Common myeloid progenitor, CD34-positive (primary cell): Measurements from ENCODE around the gene TNFSF10.

Experiments
- CTCF ChIA-PET: fragments of 350-600 bp; sonication (Branson Sonifier 250); formaldehyde crosslinking; loops from one replicate; lab custom pipeline; 2021; ENCODE audit warnings: antibody characterized with exemption; lab: Charles Lee
- POLR2A ChIA-PET: fragments of 350-600 bp; sonication (Branson Sonifier 250); formaldehyde crosslinking; loops from one replicate; lab custom pipeline; 2021; ENCODE audit warnings: antibody characterized with exemption; lab: Charles Lee
- DNase-seq, 3 donors: peaks; one replicate each; pipeline versions ENCODE4 v3.0.0 to v3.0.0-alpha.2; 2013
- H3K27ac ChIP-seq, 2 experiments: 1 replicate in 1 of 2; 2 replicates in 1 of 2; pipeline ENCODE4 v1.7.0; 2013; ENCODE audit warnings: inconsistent platforms in 2 of 2, low read length in 2 of 2, mild to moderate bottlenecking in 2 of 2, low read depth in 1 of 2, moderate library complexity in 1 of 2; ENCODE audit not compliant: severe bottlenecking in 2 of 2, insufficient read depth in 1 of 2, poor library complexity in 1 of 2
- H3K27me3 ChIP-seq, 5 experiments: replicated peaks in 2 of 5; 1 replicate in 3 of 5; 2 replicates in 2 of 5; pipeline versions ENCODE4 v1.6.1 to v1.7.0; 2013; ENCODE audit warnings: low read length in 4 of 5, mild to moderate bottlenecking in 2 of 5, moderate library complexity in 2 of 5, inconsistent platforms in 1 of 5; ENCODE audit not compliant: insufficient read depth in 5 of 5, control insufficient read depth in 4 of 5
- H3K36me3 ChIP-seq, 4 experiments: 1 replicate in 2 of 4; 2 replicates in 2 of 4; pipeline versions ENCODE4 v1.6.1 to v1.7.0; 2013; ENCODE audit warnings: low read length in 3 of 4, control low read depth in 1 of 4, mild to moderate bottlenecking in 1 of 4; ENCODE audit not compliant: control insufficient read depth in 4 of 4, insufficient read depth in 4 of 4
- H3K4me1 ChIP-seq, 4 experiments: 1 replicate in 3 of 4; 2 replicates in 1 of 4; pipeline versions ENCODE4 v1.6.1 to v1.7.1; 2013; ENCODE audit warnings: low read length in 3 of 4, mild to moderate bottlenecking in 3 of 4, control low read depth in 1 of 4, inconsistent platforms in 1 of 4, moderate library complexity in 1 of 4; ENCODE audit not compliant: control insufficient read depth in 4 of 4, insufficient read depth in 4 of 4; ENCODE audit errors: control extremely low read depth in 1 of 4
- H3K4me3 ChIP-seq, 7 experiments: 1 replicate in 4 of 7; 2 replicates in 3 of 7; pipeline versions ENCODE4 v1.5.1 to v1.7.0; 2013; ENCODE audit warnings: mild to moderate bottlenecking in 7 of 7, low read length in 6 of 7, moderate library complexity in 6 of 7, inconsistent platforms in 2 of 7, low read depth in 2 of 7, control low read depth in 1 of 7; ENCODE audit not compliant: insufficient read depth in 4 of 7, control insufficient read depth in 1 of 7; ENCODE audit errors: extremely low read depth in 1 of 7
- H3K9me3 ChIP-seq, 5 experiments: 1 replicate in 4 of 5; 2 replicates in 1 of 5; pipeline versions ENCODE4 v1.6.1 to v1.7.1; 2013; ENCODE audit warnings: low read length in 4 of 5, mild to moderate bottlenecking in 2 of 5, inconsistent platforms in 1 of 5, low read depth in 1 of 5, moderate library complexity in 1 of 5; ENCODE audit not compliant: control insufficient read depth in 4 of 5, insufficient read depth in 2 of 5; ENCODE audit errors: control extremely low read depth in 1 of 5
- WGBS: methylation state at CpG from one replicate; pipeline ENCODE4 v1.1.5; 2013; ENCODE audit not compliant: insufficient coverage; 5-methylcytosine and 5-hydroxymethylcytosine counted together

TNFSF10 gene

DNA sequence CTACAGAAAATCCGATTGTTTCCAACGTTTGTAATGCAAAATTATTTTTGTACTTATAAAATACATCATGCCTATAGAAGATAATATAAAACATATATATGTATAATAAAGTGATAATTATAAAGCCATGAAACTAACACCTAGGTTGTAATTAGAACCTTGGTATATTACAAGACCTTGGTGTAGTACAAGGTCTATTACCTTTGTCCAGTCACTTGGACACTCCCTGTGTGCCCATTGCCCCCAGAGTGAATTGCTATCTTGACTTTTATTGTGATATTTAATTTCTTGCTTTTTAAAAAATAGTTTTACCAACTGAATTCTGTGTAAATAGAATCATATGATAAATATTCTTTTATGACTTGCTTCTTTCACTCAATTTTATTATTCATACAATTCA, 20.7 kb upstream of the TNFSF10 start:
- no peak for DNase-seq
- POLR2A ChIA-PET: interaction anchor here (0.7 kb wide), 1 partner anchor 46 kb away, joined by 3 read pairs; no protein-coding TSS in a partner anchor
- H3K4me1 ChIP-seq: peaks cover 5 to 27% (median 18%) of the 10 kb centered on the region in 4 experiments
- WGBS: no CpG with 5 or more reads among the region's 2 CpGs
- no peaks in the 10 kb centered on the region for H3K27me3 ChIP-seq
- CTCF ChIA-PET: interaction anchor here (1.0 to 1.2 kb wide), 2 partner anchors 19 to 81 kb away, joined by 3 read pairs; no protein-coding TSS in a partner anchor
- no peaks in the 10 kb centered on the region for H3K36me3 ChIP-seq
- H3K27ac ChIP-seq: no peak overlapping the region
- no peak overlapping the region for H3K4me3 ChIP-seq
- H3K9me3 ChIP-seq: no peaks in the 10 kb centered on the region

- DNase-seq: no peak
- no peaks in the 10 kb centered on the region for H3K27me3 ChIP-seq
- no peaks in the 10 kb centered on the region for H3K36me3 ChIP-seq
- H3K27ac ChIP-seq: no peak overlapping the region
- CTCF ChIA-PET: interaction anchor here (1.0 to 1.2 kb wide), 2 partner anchors 19 to 81 kb away, joined by 3 read pairs; no protein-coding TSS in a partner anchor
- WGBS: no CpG with 5 or more reads among the region's 1 CpG
- no peak overlapping the region for H3K4me3 ChIP-seq
- POLR2A ChIA-PET: interaction anchor here (0.7 kb wide), 1 partner anchor 46 kb away, joined by 3 read pairs; no protein-coding TSS in a partner anchor
- H3K9me3 ChIP-seq: peaks cover 0 to 2% (median 0%) of the 10 kb centered on the region in 5 experiments
- peaks cover 6 to 31% (median 20%) of the 10 kb centered on the region in 4 experiments for H3K4me1 ChIP-seq
Observed at GRCh38 chr3:172543419-172543818, 20.2 kb upstream of the TNFSF10 start.

- no peaks in the 10 kb centered on the region for H3K27me3 ChIP-seq
- no CpG with 5 or more reads among the region's 3 CpGs for WGBS
- POLR2A ChIA-PET: interaction anchor here (0.7 kb wide), 1 partner anchor 45 kb away, joined by 3 read pairs; no protein-coding TSS in a partner anchor
- CTCF ChIA-PET: interaction anchor here (1.0 to 1.2 kb wide), 2 partner anchors 20 to 82 kb away, joined by 3 read pairs; no protein-coding TSS in a partner anchor
- no peak overlapping the region for H3K4me3 ChIP-seq
- peaks cover 10 to 36% (median 22%) of the 10 kb centered on the region in 4 experiments for H3K4me1 ChIP-seq
- no peak overlapping the region for H3K27ac ChIP-seq
- no peaks in the 10 kb centered on the region for H3K36me3 ChIP-seq
- H3K9me3 ChIP-seq: peaks cover 0 to 4% (median 0%) of the 10 kb centered on the region in 5 experiments
- DNase-seq: no peak
Observed at GRCh38 chr3:172542999-172543398, 19.8 kb upstream of the TNFSF10 start.

- POLR2A ChIA-PET: no interaction called here
- CTCF ChIA-PET: interaction anchor here (0.7 to 1.9 kb wide), 4 partner anchors 13 to 54 kb away, joined by 3 to 10 read pairs (median 4); no protein-coding TSS in a partner anchor
- H3K4me1 ChIP-seq: peaks cover 13 to 40% (median 28%) of the 10 kb centered on the region in 4 experiments
- no peak overlapping the region for H3K4me3 ChIP-seq
- peaks cover 0 to 4% (median 0%) of the 10 kb centered on the region in 5 experiments for H3K9me3 ChIP-seq
- no peak overlapping the region for H3K27ac ChIP-seq
- no peaks in the 10 kb centered on the region for H3K27me3 ChIP-seq
- no peak for DNase-seq
- no peaks in the 10 kb centered on the region for H3K36me3 ChIP-seq
Observed at GRCh38 chr3:172541945-172542488, 18.8 kb upstream of the TNFSF10 start.

GRCh38 chr3:172540049-172540448, 16.8 kb upstream of the TNFSF10 start:
- DNase-seq: no peak
- no peak overlapping the region for H3K4me3 ChIP-seq
- H3K4me1 ChIP-seq: peaks cover 17 to 39% (median 32%) of the 10 kb centered on the region in 4 experiments
- POLR2A ChIA-PET: no interaction called here
- no peak overlapping the region for H3K27ac ChIP-seq
- CTCF ChIA-PET: interaction anchor here (1.4 to 1.8 kb wide), 2 partner anchors 10 to 12 kb away, joined by 4 read pairs; no protein-coding TSS in a partner anchor
- no CpG with 5 or more reads among the region's 1 CpG for WGBS
- H3K36me3 ChIP-seq: no peaks in the 10 kb centered on the region
- peaks cover 0 to 4% (median 0%) of the 10 kb centered on the region in 5 experiments for H3K9me3 ChIP-seq
- H3K27me3 ChIP-seq: no peaks in the 10 kb centered on the region

GRCh38 chr3:172539273-172539672, 16.0 kb upstream of the TNFSF10 start:
- Histone ChIP-seq H3K27ac (no peak overlapping the region), H3K9me3 (peaks cover 0 to 6% (median 0%) of the 10 kb centered on the region in 5 experiments), H3K4me1 (peaks cover 17 to 39% (median 32%) of the 10 kb centered on the region in 4 experiments), H3K36me3 (no peaks in the 10 kb centered on the region), H3K27me3 (no peaks in the 10 kb centered on the region), H3K4me3 (no peak overlapping the region)
- ChIA-PET POLR2A (no interaction called here), CTCF (interaction anchor here (1.2 to 1.8 kb wide), 4 partner anchors 9 to 17 kb away, joined by 3 to 4 read pairs (median 4); no protein-coding TSS in a partner anchor)
- no peak for DNase-seq
- WGBS: 100% methylated on average over 4 of the region's 4 CpGs
